Activated T-cell treated with anti-CD3 and anti-CD28 coated beads, Interleukin-2, amount 50 U/mL, for 1 hour (primary cell): Measurements from ENCODE around the gene ATR.
A peak's percentile ranks its signal among the peaks of the same experiment; 100 is the strongest.
"Not testable (repeated sequence)": the region's sequence is repeated elsewhere in the genome, so short reads cannot be mapped to it uniquely, and the experiment has no call there.

Experiments used
- DNase-seq: peaks from one replicate; pipeline ENCODE4 v3.0.0-alpha.2; 2020

The ATR gene

GRCh38 chr3:142578329-142579223 lies at the start of gene ATR:
ATR (minus strand) TSS chr3:142578733; CDS start chr3:142578704, 29 bp downstream.
- DNase-seq = peak; percentile 94

- DNase-seq = no peak
These were observed 48.4 kb upstream of the ATR start for GRCh38 chr3:142626971-142627370.

- DNase-seq = no peak
These were observed 46.6 kb upstream of the ATR start for GRCh38 chr3:142625153-142625440.

DNA sequence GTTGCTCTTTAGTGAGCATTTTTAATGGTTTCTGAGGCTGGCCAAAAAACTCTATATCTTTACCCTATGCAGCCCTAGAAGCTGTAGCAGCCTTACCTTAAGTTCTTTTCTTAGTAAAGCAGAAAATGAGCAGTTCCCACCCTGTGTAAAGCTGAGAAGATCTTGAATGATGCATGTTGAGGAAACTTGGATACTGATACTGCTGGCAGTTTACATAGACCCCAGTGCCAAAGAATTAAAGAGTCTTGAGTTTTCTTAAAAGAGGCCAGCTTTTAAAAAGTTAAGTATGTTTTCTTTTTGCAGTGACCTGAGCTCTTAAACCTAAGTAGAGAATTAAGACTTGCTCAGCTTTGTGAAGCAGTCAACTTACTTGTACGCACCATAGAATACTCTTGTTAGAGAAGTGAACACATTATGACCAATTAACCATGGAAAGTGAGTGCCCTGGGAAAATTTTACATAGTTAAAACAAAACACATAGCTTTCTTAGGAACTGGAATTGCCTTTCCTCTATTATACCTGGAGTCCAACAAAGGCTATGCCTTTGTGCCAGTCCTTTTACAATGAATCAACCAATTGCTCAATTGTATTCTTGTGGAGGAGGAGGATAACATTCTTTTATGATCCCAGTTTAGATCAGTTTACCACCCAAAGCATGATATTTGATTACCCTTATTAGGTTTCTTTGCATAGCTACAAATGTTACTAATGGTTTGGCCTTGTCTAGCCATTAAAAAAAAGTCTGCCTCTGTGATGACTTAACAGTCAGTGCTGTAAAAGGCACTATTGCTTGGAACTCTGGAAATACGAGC lies 46.0 kb upstream of the ATR start:
- DNase-seq = no peak

DNA sequence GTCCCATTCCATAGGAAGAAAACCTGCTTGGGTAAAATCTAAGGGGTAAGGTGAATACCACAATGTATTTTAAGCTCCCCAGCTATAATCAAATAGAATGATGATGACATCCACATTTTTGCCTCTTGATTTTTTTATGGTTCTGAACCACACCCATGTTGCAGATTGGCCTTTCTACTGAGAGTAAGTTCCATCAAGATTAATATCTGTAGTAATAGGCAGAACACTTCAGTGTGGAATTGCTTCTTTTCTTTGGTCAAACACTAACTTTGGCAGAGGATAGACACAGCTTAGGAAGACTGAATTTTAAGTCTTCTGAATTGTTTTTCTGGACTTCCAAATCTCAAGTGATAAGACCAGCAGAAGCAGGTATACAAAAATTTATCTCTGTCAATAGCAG lies 44.7 kb upstream of the ATR start:
- DNase-seq = no peak

- no peak for DNase-seq
These were observed 43.9 kb upstream of the ATR start for GRCh38 chr3:142622405-142622804.

DNA sequence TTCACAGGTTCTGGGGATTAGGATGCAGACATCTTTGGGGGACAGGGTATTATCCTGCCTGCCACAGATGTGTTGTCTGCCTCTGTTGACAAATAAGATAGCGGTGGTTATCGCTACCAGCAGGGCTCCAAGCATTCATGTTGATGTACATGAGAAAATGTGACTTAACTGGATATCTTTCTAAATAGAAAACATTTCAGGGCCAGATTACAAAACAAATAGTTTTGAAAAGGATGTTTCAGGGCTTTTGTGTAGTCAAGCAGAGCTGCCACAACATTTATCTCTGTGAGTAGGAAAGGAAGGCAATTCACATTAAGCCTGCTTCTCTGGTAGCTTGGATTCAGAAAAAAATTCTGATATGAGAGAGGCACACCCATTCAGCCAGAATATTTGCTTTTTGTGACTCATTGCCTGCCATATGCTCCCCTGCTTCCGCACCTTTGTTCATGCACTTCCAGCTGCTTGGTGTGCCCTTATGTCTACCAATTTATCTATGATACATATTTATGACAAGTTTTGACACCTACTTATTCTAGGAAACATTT lies 40.5 kb upstream of the ATR start:
- no peak for DNase-seq

GRCh38 chr3:142615171-142615570 lies 36.6 kb upstream of the ATR start:
- no peak for DNase-seq

DNA sequence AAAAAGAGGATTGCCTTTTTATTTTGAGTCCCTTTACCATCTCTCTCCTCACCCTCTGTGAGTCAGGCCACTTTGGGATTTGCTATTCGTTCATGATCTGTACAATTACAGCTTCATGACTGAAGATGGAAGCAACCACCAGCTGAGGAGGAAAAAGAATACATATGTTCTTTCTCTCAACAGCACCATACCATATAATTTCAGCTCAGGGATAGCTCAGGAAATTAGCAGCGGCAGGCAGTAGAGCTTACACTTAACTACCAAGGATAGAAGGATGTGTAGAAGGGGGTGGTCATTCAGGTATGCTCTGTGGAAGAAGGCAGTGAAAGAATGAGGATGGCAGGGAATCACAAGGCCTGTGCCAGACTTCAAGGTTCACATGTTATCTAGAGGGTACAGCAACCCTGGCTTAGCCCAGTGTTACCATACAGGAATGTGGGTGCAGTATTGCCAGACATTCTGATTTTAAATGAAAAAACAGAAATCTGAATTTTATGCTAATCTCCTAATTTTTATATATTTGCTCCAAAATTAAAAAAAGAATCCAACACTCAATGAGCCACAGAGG lies 35.6 kb upstream of the ATR start:
- no peak for DNase-seq

GRCh38 chr3:142613491-142613890 lies 35.0 kb upstream of the ATR start:
- DNase-seq = no peak

- no peak for DNase-seq
These were observed 32.7 kb upstream of the ATR start for GRCh38 chr3:142611206-142611605.

DNA sequence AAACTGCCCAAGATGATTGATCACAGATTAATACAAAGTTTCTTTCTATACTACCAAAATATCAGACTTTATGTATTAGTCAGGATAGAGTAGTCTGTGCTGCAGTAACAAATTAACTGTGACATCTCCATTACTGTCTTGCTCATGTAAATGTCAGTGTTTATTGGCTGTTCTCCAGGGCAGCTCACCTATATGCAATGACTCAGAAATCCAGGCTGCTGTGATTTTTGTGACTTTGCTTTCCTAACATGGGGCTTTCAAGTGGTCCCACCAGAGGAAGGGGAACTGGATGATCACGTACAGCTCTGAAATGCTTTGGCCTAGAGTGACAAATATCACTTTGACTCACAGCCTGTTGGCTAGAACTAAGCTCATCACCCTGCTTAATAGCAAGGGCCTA lies 30.6 kb upstream of the ATR start:
- DNase-seq = no peak

- no peak for DNase-seq
These were observed 30.1 kb upstream of the ATR start for GRCh38 chr3:142608631-142609030.

DNA sequence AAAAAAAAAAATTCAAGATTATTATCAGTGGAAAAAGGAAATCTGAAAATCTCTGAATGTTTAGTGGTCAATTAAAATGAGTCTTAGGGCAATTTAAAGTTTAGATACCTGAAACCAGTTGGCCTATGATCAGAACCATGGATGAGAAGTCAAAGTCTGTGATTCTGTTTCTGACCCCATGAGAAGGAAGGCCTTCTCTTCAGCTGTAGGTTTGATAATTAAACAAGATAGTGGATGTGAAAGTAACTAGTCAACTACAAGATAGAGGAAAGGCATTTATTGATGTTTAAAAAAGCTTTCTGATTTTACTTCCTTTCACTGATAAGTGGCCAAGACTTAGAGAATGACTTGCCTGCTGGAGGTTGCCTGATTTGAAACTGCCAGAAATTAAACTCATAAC lies 26.4 kb upstream of the ATR start:
- no peak for DNase-seq

DNA sequence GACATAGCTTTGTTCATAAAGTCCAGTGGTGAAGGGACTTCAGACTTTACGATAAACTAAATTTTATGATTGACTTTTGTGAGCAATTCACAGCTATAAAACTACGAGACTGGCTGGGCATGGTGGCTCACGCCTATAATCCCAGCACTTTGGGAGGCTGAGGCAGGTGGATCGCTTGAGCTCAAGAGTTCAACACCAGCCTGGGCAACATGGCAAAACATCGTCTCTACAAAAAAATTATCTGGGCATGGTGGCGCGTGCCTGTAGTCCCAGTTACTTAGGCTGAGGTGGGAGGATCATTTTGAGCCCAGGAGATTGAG lies 24.8 kb upstream of the ATR start:
- not testable (repeated sequence) for DNase-seq

DNA sequence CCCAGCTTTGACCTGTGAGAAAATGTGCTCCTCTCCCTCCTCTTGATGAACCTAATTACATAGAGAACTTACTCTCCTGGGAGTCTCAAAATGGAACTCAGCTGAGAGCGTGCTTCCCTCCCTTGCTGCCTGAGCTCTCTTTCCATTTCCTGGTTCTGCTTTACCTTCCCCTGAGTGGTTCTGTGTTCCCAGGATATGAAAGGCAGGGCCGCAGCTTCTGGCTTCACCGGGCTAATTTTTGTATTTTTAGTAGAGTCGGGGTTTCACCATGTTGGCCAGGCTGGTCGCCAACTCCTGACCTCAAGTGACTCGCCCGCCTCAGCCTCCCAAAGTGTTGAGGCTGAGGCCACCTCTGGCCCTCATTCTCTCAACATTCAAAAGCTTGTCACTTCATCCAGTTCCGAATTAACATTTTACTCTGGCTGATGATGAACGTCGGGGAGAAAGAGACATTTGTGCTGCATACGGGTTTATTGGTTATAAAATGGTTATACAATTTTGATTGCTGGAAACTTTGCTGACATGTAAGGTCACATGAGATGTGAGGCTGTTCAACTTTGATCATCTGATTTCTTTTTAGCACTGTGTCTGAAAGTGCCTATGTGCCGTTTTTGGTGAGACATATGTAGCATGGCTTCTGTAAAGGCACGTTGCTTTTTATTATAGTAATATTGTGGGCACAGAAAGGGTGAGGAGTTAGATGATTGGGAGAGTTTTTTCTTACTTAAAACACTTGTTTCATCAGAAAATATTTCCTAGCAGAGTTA lies 24.3 kb upstream of the ATR start:
- no peak for DNase-seq

DNA sequence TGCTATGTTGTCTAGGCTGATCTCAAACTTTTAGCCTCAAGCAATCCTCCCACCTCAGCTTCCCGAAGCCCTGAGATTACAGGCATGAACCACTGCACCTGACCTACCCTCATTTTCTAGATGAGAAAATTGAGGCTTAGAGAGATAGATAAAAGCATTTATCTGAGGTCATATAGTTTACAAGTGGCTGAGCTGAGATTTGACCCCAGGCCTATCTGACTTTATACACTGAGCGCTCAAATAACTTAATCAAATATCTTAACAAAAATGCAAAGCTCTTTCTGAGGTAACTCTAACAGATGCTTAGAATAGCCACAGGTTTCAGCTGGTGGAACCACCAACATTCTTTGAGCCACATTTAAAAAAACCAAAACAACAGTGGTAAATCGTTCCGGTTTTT lies 23.2 kb upstream of the ATR start:
- no peak for DNase-seq

DNA sequence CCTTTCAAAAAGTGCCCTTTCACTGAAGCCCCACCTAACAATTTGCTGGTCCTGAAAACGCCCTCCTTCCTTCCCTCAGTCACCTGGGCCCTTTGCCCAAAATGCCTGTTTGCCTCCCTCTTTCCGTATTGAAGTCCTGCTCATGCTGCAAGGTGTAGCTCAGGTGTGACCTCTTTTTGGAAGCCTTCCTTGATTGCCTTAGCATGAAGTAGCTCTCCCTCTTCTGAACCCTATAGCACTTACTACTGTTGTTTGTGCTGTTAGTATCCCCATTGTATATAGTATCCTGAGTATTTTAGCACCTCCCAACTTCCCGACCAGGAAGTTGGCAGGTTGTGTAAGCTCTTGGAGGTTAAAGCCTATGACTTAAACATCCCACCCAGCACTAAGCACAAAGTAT lies 19.4 kb upstream of the ATR start:
- DNase-seq = no peak

DNA sequence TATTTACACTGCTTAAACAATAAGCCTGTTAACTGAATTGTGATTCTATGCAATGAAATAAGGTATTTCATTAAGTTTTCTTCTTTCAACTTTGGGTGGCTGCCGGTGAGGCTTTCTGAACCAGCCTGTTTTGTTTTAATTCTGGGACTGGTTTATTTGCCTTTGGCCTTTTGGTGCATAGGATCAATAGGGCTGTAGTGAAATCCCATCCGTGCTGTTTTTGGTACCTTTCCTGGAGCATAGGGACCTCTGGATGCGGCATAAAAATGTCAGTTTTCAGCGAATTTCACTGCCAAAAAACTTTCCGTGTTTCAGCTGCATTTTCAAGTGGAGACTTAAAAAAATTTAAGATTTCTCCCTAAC lies 18.2 kb upstream of the ATR start:
- DNase-seq = no peak

DNA sequence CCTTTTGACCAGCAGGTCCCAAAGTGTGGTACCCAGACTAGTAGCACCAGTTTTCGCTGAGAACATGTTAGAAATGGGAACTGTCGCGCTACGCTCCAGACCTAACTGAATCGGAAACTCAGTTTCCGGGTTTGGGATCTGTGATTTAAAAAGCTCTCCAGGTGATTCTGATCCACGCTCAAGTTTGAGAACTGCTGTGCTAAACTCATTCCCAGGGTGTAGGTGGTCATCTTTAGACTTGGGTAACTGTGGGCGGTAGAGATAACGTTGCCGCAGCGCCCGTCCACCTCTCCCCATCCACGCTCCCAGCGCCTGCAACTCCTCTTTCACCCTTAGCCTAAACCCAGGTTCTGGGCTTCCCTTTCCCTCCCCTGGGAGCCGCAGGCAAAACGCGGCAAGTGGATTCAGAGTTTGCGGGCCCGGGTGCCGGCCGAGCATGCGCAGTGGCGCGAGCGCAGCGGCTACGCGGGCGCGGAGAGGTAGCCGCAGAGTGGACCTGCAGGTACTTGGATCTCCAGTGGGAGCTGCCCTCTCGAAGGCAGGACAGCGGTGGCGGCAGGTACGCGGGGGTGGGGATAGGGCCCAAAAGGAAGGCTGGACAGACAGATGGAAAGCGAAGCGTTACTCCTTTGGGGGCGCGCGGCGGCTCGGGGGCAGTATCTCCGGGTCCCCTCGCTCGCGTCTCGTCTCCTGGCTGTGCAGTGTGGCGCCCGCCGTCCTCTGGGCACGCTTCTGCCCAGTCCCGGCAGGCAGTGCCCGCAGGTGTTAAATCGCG lies 17.6 kb upstream of the ATR start, which contains the start of gene PLS1:
Gene PLS1, plus strand, starts transcription at position 443 of the 775 bp plus-strand sequence. CDS start 67,845 bp downstream, outside the sequence.
- peak; percentile 95 for DNase-seq

GRCh38 chr3:142595581-142595950 lies 17.0 kb upstream of the ATR start:
- DNase-seq = no peak

GRCh38 chr3:142595141-142595540 lies 16.6 kb upstream of the ATR start:
- DNase-seq = no peak
